ENCODE results near the gene PUS1.

DNA sequence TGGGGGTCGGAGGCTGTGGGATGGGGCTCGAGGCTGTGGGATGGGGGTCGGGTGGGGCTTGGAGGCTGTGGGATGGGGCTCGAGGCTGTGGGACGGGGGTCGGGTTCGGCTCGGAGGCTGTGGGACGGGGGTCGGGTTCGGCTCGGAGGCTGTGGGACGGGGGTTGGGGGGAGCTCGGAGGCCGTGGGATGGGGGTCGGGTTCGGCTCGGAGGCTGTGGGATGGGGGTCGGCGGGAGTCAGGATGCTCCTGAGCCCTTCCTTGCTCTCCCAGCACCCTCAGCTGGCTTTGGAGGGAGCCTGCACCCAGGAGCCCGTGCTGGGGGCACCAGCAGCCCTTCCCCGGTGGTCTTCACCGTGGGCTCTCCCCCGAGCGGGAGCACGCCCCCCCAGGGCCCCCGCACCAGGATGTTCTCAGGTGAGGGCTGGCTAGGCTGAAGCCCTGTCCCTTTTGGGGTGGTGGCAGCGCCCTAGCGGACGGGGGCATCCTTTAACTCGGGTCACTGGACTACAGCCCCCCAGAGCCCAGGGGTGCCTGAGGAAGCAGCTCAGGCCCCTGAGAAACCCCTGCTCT is 11.9 kb upstream of the PUS1 start:
- TF ChIP-seq CTCF (IDR thresholded peaks at IDR 0.05 in 4 of 5, conservative IDR thresholded peaks at IDR 0.05 in 1 of 5): no peak
- no peak for TF ChIP-seq POLR2A (IDR thresholded peaks at IDR 0.05)

All from gastrocnemius medialis (tissue), 4 donors.